ENCODE results near the gene FAHD1. TPM values are rescaled to one million over a fixed set of nuclear protein-coding genes. Genes with fewer than 3 reads are reported as not detected.

FAHD1 gene
- polyA plus RNA-seq, 1 donor from 2014 or later = 73.5 TPM

DNA sequence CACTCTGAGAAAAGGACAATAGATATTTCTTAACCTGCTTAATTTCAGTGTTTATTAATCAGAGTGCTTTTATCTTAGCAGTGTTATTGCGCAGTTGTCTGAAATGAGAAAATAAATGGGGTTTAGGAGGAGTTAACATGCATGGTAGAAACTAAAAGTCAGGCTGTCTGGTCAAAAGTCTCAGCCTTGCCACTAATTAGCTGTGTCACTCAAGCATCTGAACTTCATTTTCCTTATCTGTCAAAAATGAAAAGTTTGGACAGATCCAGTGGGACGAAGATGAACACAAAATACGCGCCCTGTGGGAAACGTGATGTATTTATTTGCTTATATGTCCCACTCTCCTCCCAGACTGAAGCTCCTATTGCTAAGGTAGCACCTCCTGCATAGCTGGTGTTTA lies 51.2 kb downstream of the FAHD1 start:
- TF ChIP-seq, protein P1, sequence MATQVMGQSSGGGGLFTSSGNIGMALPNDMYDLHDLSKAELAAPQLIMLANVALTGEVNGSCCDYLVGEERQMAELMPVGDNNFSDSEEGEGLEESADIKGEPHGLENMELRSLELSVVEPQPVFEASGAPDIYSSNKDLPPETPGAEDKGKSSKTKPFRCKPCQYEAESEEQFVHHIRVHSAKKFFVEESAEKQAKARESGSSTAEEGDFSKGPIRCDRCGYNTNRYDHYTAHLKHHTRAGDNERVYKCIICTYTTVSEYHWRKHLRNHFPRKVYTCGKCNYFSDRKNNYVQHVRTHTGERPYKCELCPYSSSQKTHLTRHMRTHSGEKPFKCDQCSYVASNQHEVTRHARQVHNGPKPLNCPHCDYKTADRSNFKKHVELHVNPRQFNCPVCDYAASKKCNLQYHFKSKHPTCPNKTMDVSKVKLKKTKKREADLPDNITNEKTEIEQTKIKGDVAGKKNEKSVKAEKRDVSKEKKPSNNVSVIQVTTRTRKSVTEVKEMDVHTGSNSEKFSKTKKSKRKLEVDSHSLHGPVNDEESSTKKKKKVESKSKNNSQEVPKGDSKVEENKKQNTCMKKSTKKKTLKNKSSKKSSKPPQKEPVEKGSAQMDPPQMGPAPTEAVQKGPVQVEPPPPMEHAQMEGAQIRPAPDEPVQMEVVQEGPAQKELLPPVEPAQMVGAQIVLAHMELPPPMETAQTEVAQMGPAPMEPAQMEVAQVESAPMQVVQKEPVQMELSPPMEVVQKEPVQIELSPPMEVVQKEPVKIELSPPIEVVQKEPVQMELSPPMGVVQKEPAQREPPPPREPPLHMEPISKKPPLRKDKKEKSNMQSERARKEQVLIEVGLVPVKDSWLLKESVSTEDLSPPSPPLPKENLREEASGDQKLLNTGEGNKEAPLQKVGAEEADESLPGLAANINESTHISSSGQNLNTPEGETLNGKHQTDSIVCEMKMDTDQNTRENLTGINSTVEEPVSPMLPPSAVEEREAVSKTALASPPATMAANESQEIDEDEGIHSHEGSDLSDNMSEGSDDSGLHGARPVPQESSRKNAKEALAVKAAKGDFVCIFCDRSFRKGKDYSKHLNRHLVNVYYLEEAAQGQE (IDR thresholded peaks at IDR 0.05; ENCODE audit: borderline replicate concordance) = no peak
- TF ChIP-seq EZH2 (IDR thresholded peaks at IDR 0.05; ENCODE audit: borderline replicate concordance, insufficient read depth, low read length, poor library complexity, severe bottlenecking) (no peak), POLR2AphosphoS5 (IDR thresholded peaks at IDR 0.05) (no peak), RAD21 (conservative IDR thresholded peaks at IDR 0.05) (no peak), MXI1 (conservative IDR thresholded peaks at IDR 0.05; ENCODE audit: poor library complexity, severe bottlenecking) (no peak), SMC3 (conservative IDR thresholded peaks at IDR 0.05; ENCODE audit: poor library complexity) (no peak), TAF1 (IDR thresholded peaks at IDR 0.05; ENCODE audit: low read depth) (no peak)
- TF ChIP-seq, protein P2, sequence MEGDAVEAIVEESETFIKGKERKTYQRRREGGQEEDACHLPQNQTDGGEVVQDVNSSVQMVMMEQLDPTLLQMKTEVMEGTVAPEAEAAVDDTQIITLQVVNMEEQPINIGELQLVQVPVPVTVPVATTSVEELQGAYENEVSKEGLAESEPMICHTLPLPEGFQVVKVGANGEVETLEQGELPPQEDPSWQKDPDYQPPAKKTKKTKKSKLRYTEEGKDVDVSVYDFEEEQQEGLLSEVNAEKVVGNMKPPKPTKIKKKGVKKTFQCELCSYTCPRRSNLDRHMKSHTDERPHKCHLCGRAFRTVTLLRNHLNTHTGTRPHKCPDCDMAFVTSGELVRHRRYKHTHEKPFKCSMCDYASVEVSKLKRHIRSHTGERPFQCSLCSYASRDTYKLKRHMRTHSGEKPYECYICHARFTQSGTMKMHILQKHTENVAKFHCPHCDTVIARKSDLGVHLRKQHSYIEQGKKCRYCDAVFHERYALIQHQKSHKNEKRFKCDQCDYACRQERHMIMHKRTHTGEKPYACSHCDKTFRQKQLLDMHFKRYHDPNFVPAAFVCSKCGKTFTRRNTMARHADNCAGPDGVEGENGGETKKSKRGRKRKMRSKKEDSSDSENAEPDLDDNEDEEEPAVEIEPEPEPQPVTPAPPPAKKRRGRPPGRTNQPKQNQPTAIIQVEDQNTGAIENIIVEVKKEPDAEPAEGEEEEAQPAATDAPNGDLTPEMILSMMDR (IDR thresholded peaks at IDR 0.05; ENCODE audit: poor library complexity, severe bottlenecking) = no peak
- Histone ChIP-seq H3K4me3 (ENCODE audit: low read length) (no peak overlapping the region), H2AFZ (ENCODE audit: low read depth, low read length) (no peak overlapping the region), H3K36me3 (ENCODE audit: insufficient read depth, low read length) (no peaks in the 10 kb centered on the region), H3F3A (ENCODE audit: insufficient read depth, low read length, poor library complexity, severe bottlenecking) (no peaks in the 10 kb centered on the region), H4K20me1 (ENCODE audit: insufficient read depth) (no peaks in the 10 kb centered on the region), H3K9ac (ENCODE audit: low read length) (no peak overlapping the region), H3K9me3 (ENCODE audit: low read length) (no peaks in the 10 kb centered on the region), H3K79me2 (replicated peaks; ENCODE audit: insufficient read depth, low read length) (no peaks in the 10 kb centered on the region), H3K9me2 (ENCODE audit: insufficient read depth, low read length) (no peaks in the 10 kb centered on the region), H3K27ac (ENCODE audit: low read length) (no peak overlapping the region), H3K4me2 (ENCODE audit: low read length) (no peak overlapping the region), H3K27me3 (ENCODE audit: insufficient read depth, low read depth, low read length) (peaks cover 9% of the 10 kb centered on the region)

Other genes starting within 250 kb of the FAHD1 start
- 28.1 and 38.9 TPM in 2 replicates for gene IFT140, start 215.1 kb upstream of the FAHD1 start, polyA plus RNA-seq
- 11.1 and 11.9 TPM in 2 replicates for gene CRAMP1, start 214.8 kb upstream of the FAHD1 start, polyA plus RNA-seq
- 44.9 and 61.4 TPM in 2 replicates for gene JPT2, start 148.9 kb upstream of the FAHD1 start, polyA plus RNA-seq
- gene MAPK8IP3, start 121.0 kb upstream of the FAHD1 start, polyA plus RNA-seq = 51.0 and 68.7 TPM in 2 replicates
- gene NME3, start 55.7 kb upstream of the FAHD1 start, polyA plus RNA-seq = 102 and 145 TPM in 2 replicates
- gene EME2, start 54.4 kb upstream of the FAHD1 start, polyA plus RNA-seq = 21.2 and 25.6 TPM in 2 replicates
- 113 and 152 TPM in 2 replicates for gene MRPS34, start 54.1 kb upstream of the FAHD1 start, polyA plus RNA-seq
- gene SPSB3, start 44.6 kb upstream of the FAHD1 start, polyA plus RNA-seq = 315 and 373 TPM in 2 replicates
- gene NUBP2, start 44.2 kb upstream of the FAHD1 start, polyA plus RNA-seq = 213 and 246 TPM in 2 replicates
- 1.2 and 3.0 TPM in 2 replicates for gene IGFALS, start 33.5 kb upstream of the FAHD1 start, polyA plus RNA-seq
- gene HAGH, start 381 bp upstream of the FAHD1 start, polyA plus RNA-seq = 163 and 196 TPM in 2 replicates
- gene MEIOB, start 45.0 kb downstream of the FAHD1 start, polyA plus RNA-seq = not detected in 2 replicates
- not detected in 2 replicates for gene HS3ST6, start 91.2 kb downstream of the FAHD1 start, polyA plus RNA-seq
- gene MSRB1, start 116.0 kb downstream of the FAHD1 start, polyA plus RNA-seq = 4.4 and 6.0 TPM in 2 replicates
- not detected in 2 replicates for gene RPL3L, start 127.5 kb downstream of the FAHD1 start, polyA plus RNA-seq
- 215 and 217 TPM in 2 replicates for gene NDUFB10, start 132.3 kb downstream of the FAHD1 start, polyA plus RNA-seq
- 1,295 and 1,393 TPM in 2 replicates for gene RPS2, start 137.6 kb downstream of the FAHD1 start, polyA plus RNA-seq
- not detected in 2 replicates for gene RNF151, start 139.7 kb downstream of the FAHD1 start, polyA plus RNA-seq
- gene TBL3, start 144.8 kb downstream of the FAHD1 start, polyA plus RNA-seq = 20.5 and 21.4 TPM in 2 replicates
- 8.5 and 11.7 TPM in 2 replicates for gene NOXO1, start 154.3 kb downstream of the FAHD1 start, polyA plus RNA-seq
- gene GFER, start 157.0 kb downstream of the FAHD1 start, polyA plus RNA-seq = 37.8 and 42.3 TPM in 2 replicates
- gene SYNGR3, start 162.8 kb downstream of the FAHD1 start, polyA plus RNA-seq = 61.0 and 71.9 TPM in 2 replicates
- 18.2 and 22.1 TPM in 2 replicates for gene ZNF598, start 182.6 kb downstream of the FAHD1 start, polyA plus RNA-seq
- not detected in 2 replicates for gene NPW, start 192.6 kb downstream of the FAHD1 start, polyA plus RNA-seq
- gene NHERF2, start 199.7 kb downstream of the FAHD1 start, polyA plus RNA-seq = 3.4 and 4.1 TPM in 2 replicates
- 43.1 and 56.9 TPM in 2 replicates for gene NTHL1, start 220.6 kb downstream of the FAHD1 start, polyA plus RNA-seq
- gene TSC2, start 220.8 kb downstream of the FAHD1 start, polyA plus RNA-seq = 69.2 and 92.8 TPM in 2 replicates

Data from neural cell (in vitro differentiated cells).